Endothelial cell of umbilical vein (primary cell): ENCODE data around the gene NAA16.

Experiments
- EZH2 ChIP-seq: IDR thresholded peaks from 2 replicates; pipeline ENCODE4 v1.6.1; 2012; ENCODE audit warnings: borderline replicate concordance, low read depth, mild to moderate bottlenecking, moderate library complexity, low read length, inconsistent platforms; ENCODE audit not compliant: severe bottlenecking
- JUN ChIP-seq: IDR thresholded peaks from 2 replicates; pipeline ENCODE4 v1.6.1; 2011; ENCODE audit warnings: borderline replicate concordance, low read depth; ENCODE audit not compliant: insufficient read length, insufficient read depth
- POLR2A ChIP-seq: IDR thresholded peaks from 2 replicates; pipeline ENCODE4 v1.6.1; 2012; ENCODE audit warnings: low read depth, mild to moderate bottlenecking, control low read depth, low read length
- POLR2AphosphoS5 ChIP-seq: IDR thresholded peaks from 2 replicates; pipeline ENCODE4 v1.6.1; 2012; ENCODE audit warnings: low read depth, mild to moderate bottlenecking, control low read depth, low read length, moderate library complexity; ENCODE audit not compliant: insufficient read depth
- TF ChIP-seq, protein P1 (sequence below), 2 donors: IDR thresholded peaks; 1 replicate in 1 of 2; 2 replicates in 1 of 2; pipeline ENCODE4 v1.5.1; 2011; ENCODE audit warnings: low read length in 2 of 2, mild to moderate bottlenecking in 2 of 2, moderate library complexity in 2 of 2, control low read depth in 1 of 2, inconsistent platforms in 1 of 2, low read depth in 1 of 2; ENCODE audit not compliant: insufficient read depth in 1 of 2; ENCODE audit errors: extremely low read depth in 1 of 2
- TF ChIP-seq, protein P2 (sequence below): IDR thresholded peaks from 2 replicates; pipeline ENCODE4 v1.6.1; 2011; ENCODE audit not compliant: insufficient read depth, insufficient read length

DNA sequence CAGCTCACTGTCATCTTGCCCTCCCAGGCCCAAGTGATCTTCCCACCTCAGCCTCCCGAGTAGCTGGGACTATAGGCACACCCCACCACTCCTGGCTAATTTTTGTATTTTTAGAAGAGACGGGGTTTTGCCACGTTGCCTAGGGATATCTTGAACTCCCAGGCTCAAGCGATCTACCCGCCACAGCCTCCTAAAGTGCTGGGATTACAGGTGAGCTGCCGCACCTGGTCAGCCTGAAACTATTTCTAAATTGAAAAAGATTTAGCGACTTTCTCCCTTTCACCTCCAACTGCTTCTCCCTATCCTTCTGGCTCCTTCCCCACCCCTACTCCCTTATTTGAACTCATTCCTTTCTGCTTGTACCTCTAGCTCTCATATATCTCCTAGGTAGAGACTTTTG is 19.8 kb upstream of the NAA16 start:
- TF ChIP-seq, protein P1, sequence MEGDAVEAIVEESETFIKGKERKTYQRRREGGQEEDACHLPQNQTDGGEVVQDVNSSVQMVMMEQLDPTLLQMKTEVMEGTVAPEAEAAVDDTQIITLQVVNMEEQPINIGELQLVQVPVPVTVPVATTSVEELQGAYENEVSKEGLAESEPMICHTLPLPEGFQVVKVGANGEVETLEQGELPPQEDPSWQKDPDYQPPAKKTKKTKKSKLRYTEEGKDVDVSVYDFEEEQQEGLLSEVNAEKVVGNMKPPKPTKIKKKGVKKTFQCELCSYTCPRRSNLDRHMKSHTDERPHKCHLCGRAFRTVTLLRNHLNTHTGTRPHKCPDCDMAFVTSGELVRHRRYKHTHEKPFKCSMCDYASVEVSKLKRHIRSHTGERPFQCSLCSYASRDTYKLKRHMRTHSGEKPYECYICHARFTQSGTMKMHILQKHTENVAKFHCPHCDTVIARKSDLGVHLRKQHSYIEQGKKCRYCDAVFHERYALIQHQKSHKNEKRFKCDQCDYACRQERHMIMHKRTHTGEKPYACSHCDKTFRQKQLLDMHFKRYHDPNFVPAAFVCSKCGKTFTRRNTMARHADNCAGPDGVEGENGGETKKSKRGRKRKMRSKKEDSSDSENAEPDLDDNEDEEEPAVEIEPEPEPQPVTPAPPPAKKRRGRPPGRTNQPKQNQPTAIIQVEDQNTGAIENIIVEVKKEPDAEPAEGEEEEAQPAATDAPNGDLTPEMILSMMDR (IDR thresholded peaks at IDR 0.05; ENCODE audit: extremely low read depth in 1 of 2, insufficient read depth in 1 of 2, low read depth in 1 of 2, low read length in 2 of 2) = no peak
- no peak for TF ChIP-seq EZH2
- no peak for TF ChIP-seq JUN
- TF ChIP-seq POLR2A = no peak
- no peak for TF ChIP-seq POLR2AphosphoS5
- TF ChIP-seq, protein P2, sequence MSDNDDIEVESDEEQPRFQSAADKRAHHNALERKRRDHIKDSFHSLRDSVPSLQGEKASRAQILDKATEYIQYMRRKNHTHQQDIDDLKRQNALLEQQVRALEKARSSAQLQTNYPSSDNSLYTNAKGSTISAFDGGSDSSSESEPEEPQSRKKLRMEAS = no peak
